ENCODE results near the gene PEX16. TPM values are rescaled to one million over a fixed set of nuclear protein-coding genes. Genes with fewer than 3 reads are reported as not detected.

The PEX16 gene
- total RNA-seq, 1 experiment from 2014 or later: 34.5 TPM

- Mint-ChIP-seq H3K4me3 (ENCODE audit: low read depth, unreplicated experiment) (no peak overlapping the region), H3K36me3 (ENCODE audit: insufficient read depth, unreplicated experiment) (peaks cover 47% of the 10 kb centered on the region), H3K9me3 (ENCODE audit: low read depth, unreplicated experiment) (no peaks in the 10 kb centered on the region), H3K27me3 (ENCODE audit: unreplicated experiment) (no peaks in the 10 kb centered on the region), H3K27ac (ENCODE audit: unreplicated experiment) (no peak overlapping the region), H3K4me1 (ENCODE audit: low read depth, unreplicated experiment) (peaks cover 9% of the 10 kb centered on the region)
- no TSS peak for BruUV-seq (replicated peaks)
- no peak for DNase-seq
- intact Hi-C loops (cut with micrococcal nuclease; ENCODE audit: unreplicated experiment): no loop called here
- no peak for TF ChIP-seq CTCF (IDR thresholded peaks at IDR 0.05; ENCODE audit: unreplicated experiment)
- CTCF ChIA-PET: no interaction called here
Observed at GRCh38 chr11:45913942-45914635, 3.6 kb downstream of the PEX16 start.

- no peak for TF ChIP-seq CTCF (IDR thresholded peaks at IDR 0.05; ENCODE audit: unreplicated experiment)
Observed at GRCh38 chr11:45913514-45913913, 4.2 kb downstream of the PEX16 start.

GRCh38 chr11:45910623-45911022 lies 7.1 kb downstream of the PEX16 start:
- intact Hi-C loops (cut with micrococcal nuclease; ENCODE audit: unreplicated experiment): no loop called here
- H3K36me3 Mint-ChIP-seq (ENCODE audit: insufficient read depth, unreplicated experiment): peaks cover 27% of the 10 kb centered on the region

More at GRCh38 chr11:45913514-45913913, 4.2 kb downstream of the PEX16 start:
- no TSS peak for BruUV-seq (replicated peaks)
- Mint-ChIP-seq H3K9me3 (ENCODE audit: low read depth, unreplicated experiment) (no peaks in the 10 kb centered on the region), H3K4me3 (ENCODE audit: low read depth, unreplicated experiment) (no peak overlapping the region), H3K27me3 (ENCODE audit: unreplicated experiment) (no peaks in the 10 kb centered on the region), H3K36me3 (ENCODE audit: insufficient read depth, unreplicated experiment) (peaks cover 42% of the 10 kb centered on the region), H3K27ac (ENCODE audit: unreplicated experiment) (no peak overlapping the region), H3K4me1 (ENCODE audit: low read depth, unreplicated experiment) (peaks cover 9% of the 10 kb centered on the region)
- no peak for DNase-seq
- intact Hi-C loops (cut with micrococcal nuclease; ENCODE audit: unreplicated experiment): no loop called here
- CTCF ChIA-PET: interaction anchor here (0.6 to 0.7 kb wide), 2 partner anchors 48 to 927 kb away, joined by 3 to 4 read pairs; no protein-coding TSS in a partner anchor

GRCh38 chr11:45909594-45910475 lies 7.8 kb downstream of the PEX16 start:
- no peak for TF ChIP-seq CTCF (IDR thresholded peaks at IDR 0.05; ENCODE audit: unreplicated experiment)
- no peak for DNase-seq
- Mint-ChIP-seq H3K27me3 (ENCODE audit: unreplicated experiment) (no peaks in the 10 kb centered on the region), H3K9me3 (ENCODE audit: low read depth, unreplicated experiment) (no peaks in the 10 kb centered on the region), H3K36me3 (ENCODE audit: insufficient read depth, unreplicated experiment) (peaks cover 24% of the 10 kb centered on the region), H3K4me3 (ENCODE audit: low read depth, unreplicated experiment) (no peak overlapping the region), H3K4me1 (ENCODE audit: low read depth, unreplicated experiment) (no peaks in the 10 kb centered on the region), H3K27ac (ENCODE audit: unreplicated experiment) (no peak overlapping the region)
- intact Hi-C loops (cut with micrococcal nuclease; ENCODE audit: unreplicated experiment): no loop called here
- BruUV-seq (replicated peaks): no TSS peak
- CTCF ChIA-PET: no interaction called here

More at GRCh38 chr11:45910623-45911022, 7.1 kb downstream of the PEX16 start:
- no TSS peak for BruUV-seq (replicated peaks)
- Mint-ChIP-seq H3K27ac (ENCODE audit: unreplicated experiment) (no peak overlapping the region), H3K4me1 (ENCODE audit: low read depth, unreplicated experiment) (no peaks in the 10 kb centered on the region), H3K27me3 (ENCODE audit: unreplicated experiment) (no peaks in the 10 kb centered on the region), H3K9me3 (ENCODE audit: low read depth, unreplicated experiment) (no peaks in the 10 kb centered on the region), H3K4me3 (ENCODE audit: low read depth, unreplicated experiment) (no peak overlapping the region)
- CTCF ChIA-PET: no interaction called here
- no peak for TF ChIP-seq CTCF (IDR thresholded peaks at IDR 0.05; ENCODE audit: unreplicated experiment)
- no peak for DNase-seq

Measured in Calu3 (cell line).